HG03097 (cell line): ENCODE data around the gene GALNT2.

Experiments used
- ATAC-seq: cut with Tn5 transposase; IDR thresholded peaks from one replicate; pipeline ENCODE4 v1.9.1; 2021; ENCODE audit not compliant: unreplicated experiment, low FRiP score

The GALNT2 gene

DNA sequence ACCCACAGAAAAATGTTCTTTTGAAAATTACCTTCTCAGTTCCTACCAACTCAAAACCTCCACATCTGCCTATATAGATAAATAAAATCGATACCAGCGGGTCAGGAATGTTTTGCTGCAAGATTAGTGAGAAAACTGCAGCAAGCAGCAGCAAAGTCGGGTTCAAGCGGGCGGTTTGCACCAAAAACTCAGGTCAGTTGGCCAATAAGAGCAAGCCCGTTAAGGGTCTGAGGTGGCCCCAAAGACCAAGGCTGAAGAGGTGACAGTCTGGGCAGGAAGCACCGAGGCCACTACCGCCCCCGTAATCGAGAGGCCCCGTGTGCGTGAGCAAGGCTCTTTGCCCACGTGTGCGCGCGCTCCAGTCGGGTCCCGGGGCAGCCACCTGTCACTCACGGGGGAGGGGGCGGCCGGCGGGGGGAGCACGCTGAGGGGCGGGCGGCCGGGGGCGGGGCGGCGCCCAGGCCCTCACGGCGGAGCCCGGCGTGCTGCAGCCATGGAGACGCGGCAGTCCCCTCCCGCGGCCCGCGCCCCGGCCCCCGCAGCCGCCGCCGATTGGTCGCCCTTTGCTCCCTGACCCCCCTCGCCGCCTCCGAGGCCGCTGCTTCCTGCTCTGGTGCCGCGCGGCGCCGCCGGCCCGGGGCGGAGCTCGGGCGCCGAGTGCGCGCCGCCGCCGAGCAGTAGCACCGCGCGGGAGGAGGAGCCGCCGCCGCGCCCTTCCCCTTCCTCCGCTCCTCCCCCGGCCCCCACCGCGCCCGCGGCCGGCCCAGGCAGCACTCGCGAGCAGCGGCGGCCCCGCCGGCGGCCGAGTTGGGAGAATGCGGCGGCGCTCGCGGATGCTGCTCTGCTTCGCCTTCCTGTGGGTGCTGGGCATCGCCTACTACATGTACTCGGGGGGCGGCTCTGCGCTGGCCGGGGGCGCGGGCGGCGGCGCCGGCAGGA, at the start of gene GALNT2:
Gene GALNT2 (plus strand): TSS at position 773 of the 939 bp plus-strand sequence. CDS start 43 bp downstream, at position 816.
- peak; percentile 90 for ATAC-seq

DNA sequence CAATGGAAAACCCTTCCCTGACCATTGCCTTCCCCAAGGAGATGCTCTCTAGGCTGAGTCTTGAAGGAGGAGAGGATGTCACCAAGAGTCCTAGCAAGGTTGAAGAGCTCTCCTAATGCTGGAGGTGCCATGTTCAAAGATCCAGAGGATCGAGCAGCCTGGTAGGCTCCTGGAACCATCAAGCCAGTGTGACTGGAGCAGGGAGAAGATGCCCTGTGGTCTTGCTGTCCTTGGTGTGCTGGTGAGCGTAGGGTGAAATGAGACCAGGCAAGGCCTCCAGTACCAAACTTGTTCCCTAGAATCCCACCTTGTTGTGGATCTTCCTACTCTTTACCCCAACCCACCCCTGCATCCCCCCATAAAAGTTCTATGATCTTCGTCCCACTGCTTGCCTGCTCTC, 46.6 kb upstream of the GALNT2 start:
- ATAC-seq: no peak

DNA sequence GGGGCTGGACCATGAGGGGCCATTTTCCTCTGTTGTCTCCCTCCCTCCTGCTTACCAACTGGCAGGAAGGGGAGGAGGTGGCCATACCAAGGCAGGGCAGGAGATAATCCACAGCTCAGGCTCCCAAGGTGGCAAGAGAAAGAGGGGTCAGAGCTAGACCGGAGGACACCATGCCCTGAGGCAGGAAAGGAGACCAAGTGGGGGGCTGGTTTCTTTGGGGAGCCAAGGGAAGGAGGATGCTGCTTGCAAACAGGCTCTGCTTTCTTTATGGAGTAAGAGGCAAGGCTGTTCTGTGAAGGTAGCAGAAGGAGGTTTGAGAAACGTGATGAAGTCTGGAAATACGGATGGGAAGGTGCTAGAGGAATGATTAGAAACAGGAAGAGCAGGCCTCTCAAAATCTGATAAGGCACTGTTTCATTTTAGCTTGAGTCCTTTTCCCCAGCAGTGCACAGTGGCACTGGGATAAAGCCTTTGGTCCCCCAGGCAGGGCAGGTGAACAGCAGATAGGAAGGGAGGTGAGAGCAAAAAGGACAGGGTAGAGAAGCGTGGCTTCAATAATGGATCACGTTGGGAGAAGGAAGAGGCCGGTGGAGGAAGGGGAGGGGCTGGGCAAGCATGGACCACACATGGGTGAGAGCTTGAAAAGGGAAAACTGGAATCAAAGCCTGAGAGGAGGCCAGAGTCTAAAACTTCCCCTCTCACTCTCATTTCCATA, 44.2 kb upstream of the GALNT2 start:
- no peak for ATAC-seq

DNA sequence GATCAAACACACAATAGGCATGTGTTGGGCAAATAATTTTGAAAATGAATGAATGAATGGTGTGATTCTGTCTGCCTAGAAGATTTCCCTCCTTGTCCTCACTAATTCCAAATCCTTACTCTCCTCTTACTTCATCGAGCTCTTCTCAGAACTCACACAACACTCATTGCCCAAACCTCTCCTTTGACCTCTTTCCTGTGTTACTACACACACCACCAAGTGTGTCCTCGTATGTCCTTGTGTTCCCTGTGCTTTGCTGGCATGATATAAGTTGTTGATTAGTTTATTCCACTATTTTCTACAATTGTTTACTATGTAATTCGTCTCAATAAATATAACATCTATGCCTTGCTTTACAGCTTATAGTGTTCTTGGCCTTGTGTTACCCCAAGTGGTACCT, 41.4 kb upstream of the GALNT2 start:
- ATAC-seq: no peak

DNA sequence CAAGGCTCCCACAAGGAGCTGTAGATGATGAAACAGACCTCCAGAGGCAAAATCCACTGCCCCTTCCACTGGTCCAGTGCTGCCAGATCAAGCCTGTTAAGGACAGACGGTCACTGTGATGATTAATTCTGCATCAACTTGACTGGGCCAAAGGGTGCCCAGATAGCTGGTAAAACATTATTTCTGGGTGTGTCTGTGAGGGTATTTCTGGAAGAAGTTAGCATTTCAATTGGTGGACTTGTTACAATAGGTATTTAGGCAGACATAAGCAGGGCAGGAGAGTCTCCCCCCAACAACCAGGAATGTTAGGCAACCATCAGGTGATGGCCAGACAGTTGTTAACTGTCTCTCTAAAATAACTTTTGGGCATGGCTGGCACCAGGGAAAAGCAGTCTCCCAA, 40.9 kb upstream of the GALNT2 start:
- ATAC-seq: no peak

DNA sequence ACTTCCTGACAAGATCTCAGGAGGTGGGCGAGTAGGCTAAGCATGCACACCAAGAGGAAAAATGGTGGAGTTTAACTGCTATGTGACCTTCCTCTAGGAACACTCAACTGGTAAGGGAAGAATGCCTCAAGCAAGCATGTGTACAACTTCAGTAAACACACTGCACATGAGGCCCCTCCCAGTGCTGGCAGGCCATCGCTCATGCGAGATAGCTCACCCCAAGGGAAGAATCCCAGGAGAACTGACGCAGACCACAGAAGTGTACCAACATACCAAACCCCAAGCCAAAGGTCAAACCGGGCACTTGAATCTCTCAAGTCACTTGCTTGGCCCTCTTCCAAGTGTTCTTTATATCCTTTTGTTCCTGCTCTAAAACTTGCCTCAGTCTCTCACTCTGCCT, 40.5 kb upstream of the GALNT2 start:
- no peak for ATAC-seq

DNA sequence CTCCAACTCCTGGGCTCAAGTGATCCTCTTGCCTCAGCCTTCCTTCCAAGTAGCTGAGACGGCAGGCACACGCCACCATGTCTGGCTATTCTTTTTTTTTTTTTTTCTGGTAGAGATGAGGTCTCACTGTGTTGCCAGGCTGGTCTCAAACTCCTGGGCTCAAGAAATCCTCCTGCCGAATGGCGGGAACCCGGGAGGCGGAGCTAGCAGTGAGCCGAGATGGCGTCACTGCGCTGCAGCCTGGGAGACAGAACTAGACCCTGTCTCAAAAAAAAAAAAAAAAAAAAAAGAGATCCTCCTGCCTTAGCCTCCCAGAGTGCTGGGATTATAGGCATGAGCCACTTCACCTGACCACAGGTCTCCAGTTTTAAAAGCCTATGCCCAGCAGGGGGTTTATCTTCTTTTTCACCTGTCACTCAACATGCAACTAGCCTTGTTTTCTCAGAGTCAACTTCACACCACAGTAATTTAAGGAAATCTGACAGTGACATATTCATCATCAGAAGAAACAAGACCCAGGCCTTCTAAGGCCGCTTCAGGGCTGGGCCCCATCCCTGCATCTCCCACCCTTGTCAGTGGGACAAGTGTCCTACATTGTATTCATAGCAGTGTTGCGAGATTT, 38.3 kb upstream of the GALNT2 start:
- ATAC-seq: no peak

DNA sequence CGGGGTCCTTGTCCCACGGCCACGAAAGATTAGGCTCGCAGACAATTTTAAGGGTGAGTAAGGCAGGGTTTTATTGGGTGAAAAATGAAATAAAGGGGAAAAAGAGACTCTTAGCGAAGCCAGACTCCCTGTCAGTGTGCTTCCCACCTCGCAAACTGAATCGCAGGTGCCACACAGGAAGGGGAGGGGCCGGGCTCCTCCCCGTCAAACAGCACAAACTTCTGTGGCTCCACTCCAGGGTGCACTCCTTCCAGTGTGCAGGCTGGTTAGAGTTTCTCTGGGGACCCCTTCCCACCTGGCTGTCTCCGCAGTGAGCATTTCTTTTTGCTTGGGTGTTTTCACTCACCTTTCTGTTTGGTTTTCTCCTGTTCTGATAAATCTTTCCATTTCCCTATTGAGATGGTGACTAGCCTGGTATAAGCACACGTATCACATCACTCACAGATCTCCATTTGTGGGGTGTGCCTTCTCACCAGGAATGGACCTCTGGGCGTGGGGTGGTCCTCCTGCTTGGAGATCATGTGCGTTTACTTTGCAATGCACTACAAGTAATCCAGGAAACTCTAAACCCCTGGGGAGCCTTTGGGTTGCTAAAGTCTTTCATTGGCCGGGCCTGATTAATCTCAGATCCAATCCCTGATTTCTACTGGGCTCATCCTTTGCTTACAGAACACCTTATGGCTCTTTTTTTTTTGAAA, 37.6 kb upstream of the GALNT2 start:
- ATAC-seq: no peak

DNA sequence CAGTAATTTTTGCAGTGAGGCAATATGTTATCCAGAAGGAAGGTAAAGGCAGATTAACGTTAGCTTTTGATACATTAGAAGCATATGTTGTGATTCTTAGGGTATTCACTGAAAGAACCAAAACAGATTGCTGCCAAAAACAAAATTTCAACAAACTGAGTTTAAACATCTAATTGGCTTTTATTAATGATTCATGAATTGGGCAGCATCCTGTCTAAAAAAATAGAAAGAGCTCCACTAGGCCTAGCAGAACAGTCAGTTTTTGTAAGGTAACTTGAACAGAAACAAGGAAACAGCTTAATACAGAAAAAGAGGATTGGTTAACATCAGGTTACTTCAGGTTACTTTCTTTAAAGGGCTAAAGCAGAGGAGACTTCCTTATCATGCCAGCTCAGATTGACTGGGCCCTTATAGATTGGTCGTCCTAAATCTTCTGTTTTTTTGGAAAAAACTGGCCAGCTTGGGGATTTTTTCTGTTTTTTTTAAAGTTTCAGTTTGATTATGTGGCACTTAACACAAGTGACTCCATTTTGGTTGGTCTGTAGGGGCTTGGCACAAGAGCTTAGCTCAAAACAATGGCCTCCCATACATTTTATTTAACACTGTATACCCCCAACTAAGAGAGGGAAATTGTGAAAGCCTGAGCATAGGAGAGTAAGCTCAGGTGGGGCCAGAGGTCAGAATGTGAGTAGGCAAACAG, 36.8 kb upstream of the GALNT2 start:
- ATAC-seq: no peak

DNA sequence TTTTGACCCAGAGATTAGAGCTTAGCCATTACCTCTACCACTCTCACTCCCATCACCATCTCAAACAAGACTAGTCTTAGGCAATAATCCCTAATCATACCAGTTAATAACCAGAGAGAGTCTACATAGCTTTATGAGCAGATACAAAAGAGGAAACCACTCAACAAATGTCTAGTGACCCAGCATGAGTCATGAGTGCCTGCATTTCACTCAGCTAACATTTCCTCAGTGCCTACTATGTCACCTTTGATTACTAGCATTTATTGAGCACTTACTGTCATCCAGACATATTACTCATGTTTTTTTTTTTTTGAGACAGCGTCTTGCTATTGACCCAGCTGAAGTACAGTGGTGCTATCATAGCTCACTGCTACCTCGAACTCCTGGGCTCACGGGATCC, 35.9 kb upstream of the GALNT2 start:
- ATAC-seq: no peak

DNA sequence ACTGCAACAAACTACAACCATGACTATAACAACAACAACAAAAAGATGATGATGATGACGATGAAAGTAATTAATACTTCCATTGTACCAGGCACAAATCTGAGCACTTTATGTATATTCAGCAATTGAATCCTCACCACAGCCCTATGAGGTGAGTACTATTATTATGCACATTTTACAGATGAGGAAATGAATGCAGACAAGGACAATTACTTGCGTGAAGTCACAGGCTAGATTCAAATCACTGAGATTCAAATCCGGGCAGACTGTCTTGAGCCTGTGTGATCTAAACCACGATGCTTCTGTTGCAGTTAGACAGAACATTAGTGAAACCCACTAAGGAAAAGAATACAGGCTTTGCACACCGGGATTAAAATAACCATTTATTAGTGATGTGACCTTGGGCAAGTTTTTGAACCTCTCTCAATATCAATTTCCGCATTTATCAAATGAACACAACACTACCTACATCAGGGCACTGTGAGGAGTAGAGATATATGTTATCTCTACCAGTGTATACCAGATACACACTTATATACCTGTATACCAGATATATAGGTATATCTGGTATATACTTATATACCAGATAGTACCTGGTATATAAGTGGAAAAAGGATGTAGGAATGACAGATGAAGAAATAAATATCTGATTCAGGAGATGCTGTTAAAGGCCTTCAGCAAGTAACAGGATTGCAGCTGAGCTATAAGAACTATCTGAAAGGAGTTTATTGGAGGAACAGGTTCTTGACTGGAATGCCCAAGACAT, 34.3 kb upstream of the GALNT2 start:
- no peak for ATAC-seq

DNA sequence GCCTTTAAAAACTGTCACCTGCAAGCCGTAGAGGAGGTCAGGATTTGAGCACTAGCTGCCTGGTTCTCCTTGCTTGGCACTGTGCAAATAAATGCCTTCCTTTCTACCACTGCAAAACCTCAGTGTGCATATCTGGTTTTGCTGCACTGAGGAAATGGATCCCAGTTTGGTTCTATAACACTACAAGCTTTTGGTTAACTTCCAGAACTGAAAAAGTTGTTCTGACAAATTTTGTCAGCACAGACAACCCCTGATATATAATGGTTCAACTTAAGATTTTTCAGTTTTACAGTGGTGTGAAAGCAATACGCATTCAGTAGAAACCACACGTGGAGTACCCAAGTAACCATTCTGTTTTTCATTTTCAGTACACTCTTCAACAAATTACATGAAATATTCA, 29.8 kb upstream of the GALNT2 start:
- ATAC-seq: no peak

DNA sequence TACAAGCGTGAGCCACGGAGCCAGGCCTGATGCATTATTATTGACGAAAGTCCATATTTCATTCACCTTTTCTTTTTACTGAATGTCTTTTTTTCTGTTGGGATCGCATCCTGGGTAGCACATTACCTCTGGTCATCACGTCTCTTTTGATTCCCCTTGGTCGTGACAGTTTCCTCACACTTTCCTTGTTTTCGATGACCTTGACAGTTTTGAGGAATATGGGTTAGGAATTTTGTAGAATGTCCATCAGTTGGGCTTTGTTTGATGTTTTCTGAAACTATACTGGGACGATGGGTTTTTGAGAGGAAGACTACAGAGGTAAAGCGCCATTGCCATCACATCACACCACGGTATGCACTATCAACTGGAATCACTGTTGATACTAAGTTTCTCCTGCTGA, 26.6 kb upstream of the GALNT2 start:
- no peak for ATAC-seq

DNA sequence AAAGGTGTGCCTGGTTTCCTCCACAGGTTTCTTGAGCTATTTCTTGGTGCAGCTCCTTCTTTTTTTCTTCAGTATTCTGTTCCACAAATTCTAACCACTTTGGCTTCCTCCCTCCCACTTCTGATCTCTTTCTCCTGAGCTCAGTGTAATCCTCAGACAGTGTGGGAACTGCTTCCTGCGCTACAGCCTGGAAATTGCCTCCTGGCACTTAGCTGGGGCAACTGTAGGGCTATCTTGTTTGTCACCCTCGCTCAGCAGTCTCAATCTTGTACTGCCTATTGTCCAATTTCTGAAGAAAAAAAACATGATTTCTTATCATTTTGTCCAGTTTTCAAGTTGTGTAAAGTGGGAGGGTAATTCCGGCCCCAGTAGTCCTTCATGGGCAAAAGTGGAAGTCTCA, 24.0 kb upstream of the GALNT2 start:
- ATAC-seq: no peak

DNA sequence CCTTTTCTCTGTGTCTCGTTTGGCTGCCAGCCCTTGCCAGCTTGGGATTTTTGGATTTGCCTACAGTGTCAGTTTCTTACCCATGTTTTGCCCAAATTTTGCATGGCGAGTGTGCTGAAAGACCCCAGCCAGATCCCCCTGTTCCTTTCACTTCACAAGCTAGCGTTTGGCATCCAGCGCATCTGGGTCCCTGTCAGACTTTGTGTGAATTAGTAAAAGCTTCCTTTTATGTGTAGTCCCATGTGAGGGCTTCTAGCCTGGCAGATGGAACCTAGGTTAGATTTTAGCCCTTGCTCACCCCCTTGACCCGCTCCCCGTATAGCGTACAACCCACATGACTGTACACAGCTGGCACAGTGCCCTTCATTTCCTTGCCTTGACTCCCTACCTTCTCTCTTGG, 22.3 kb upstream of the GALNT2 start:
- ATAC-seq: no peak

DNA sequence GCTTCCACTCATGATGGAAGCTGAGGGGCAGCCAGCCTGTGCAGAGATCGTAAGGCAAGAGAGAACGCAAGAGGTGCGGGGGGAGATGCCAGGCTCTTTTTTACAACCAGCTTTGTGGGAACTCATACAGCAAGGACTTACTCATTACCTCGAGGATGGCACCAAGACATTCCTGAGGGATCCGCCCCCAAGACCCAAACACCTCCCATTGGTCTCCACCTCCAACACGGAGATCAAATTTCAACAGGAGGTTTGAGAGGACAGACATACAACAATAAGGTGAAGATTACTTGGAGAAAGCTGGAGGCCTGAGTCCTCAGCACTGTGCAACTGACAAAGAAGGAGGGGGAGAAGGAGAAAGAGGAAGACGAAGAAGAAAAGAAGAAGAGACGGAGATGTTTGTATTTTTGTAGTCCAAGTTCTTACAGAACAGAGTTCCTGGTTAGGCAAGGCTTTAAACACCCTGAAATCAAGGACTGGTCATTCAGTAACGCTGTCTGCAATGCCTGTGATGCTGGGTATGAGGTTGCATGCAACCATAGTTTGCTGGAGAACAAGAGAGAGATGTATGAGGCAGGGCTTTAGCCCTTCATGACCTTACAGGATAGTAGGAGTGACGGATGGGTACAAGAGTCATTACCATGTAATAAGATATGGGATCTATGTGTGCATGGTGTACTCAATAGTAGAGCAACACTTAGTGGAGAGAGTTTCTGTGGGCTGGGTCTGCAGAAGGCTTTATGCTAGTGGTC, 19.7 kb upstream of the GALNT2 start:
- no peak for ATAC-seq

DNA sequence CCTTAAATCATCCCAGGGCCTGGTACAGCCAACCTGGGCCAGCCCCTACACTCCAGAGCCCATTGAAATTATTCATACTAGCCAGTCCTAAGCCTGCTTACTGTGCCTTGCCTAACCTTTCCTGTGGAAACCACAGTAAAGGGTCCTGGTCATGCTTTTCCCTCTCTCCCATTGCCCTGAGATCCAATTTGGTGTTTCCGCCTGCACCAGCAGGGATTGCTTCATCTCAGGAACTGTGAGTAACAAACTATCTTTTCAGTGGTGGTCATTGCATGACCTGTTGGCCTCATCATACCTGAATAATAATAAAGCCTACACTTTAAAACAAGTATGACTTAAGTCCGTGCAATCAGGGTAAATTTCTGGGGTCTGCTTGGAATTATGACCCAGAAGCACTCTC, 18.7 kb upstream of the GALNT2 start:
- no peak for ATAC-seq

DNA sequence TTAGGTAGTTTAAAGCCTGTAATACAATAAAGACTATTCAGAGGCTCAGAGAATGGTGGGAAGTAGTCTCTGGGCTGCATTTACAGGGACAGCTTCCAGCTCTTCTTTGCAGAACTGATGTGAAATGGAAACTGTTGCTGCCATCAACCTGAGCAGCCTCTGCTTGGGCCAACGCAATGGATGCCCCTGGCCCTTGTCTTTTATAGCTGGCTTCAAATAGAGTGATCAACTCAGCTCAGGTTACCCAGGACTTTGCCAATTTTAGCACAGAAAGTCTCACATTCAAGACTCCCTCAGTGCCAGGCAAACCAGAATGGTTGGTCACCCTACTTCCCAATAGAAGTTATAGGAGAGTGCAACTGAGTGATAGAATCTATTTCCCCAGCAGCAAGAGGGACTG, 18.1 kb upstream of the GALNT2 start:
- no peak for ATAC-seq

DNA sequence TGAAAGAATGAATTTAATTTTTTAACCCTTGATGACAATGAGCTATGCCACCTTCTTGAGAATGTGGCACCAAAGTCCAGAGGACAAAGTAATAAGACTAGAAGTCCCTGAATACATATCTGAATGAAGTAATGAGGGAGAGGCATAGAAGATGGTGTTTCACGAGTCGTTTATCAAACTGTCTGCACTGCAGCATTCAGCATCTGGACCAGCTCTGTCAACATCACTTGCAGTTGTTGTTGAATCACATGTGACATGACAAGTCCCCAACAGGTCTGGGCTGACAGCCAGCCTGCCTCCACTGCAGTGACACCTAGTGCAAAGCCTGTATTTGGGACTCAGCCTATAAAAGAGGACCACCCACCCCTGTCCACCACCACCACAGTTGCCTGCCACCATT, 17.3 kb upstream of the GALNT2 start:
- ATAC-seq: no peak
